ENCODE measurements around the gene CPS1. TPM values are rescaled to one million over a fixed set of nuclear protein-coding genes. Genes with fewer than 3 reads are reported as not detected.

The CPS1 gene
- total RNA-seq, 6 donors from 2014 or later: 1.4 to 5.2 (median 1.8) TPM

- ATAC-seq (ENCODE audit: low FRiP score in 2 of 2): no peak
- no peak for TF ChIP-seq EP300 (IDR thresholded peaks at IDR 0.05)
- TF ChIP-seq POLR2AphosphoS5 (IDR thresholded peaks at IDR 0.05): no peak
- no peak for TF ChIP-seq POLR2A (IDR thresholded peaks at IDR 0.05)
- TF ChIP-seq, protein P1, sequence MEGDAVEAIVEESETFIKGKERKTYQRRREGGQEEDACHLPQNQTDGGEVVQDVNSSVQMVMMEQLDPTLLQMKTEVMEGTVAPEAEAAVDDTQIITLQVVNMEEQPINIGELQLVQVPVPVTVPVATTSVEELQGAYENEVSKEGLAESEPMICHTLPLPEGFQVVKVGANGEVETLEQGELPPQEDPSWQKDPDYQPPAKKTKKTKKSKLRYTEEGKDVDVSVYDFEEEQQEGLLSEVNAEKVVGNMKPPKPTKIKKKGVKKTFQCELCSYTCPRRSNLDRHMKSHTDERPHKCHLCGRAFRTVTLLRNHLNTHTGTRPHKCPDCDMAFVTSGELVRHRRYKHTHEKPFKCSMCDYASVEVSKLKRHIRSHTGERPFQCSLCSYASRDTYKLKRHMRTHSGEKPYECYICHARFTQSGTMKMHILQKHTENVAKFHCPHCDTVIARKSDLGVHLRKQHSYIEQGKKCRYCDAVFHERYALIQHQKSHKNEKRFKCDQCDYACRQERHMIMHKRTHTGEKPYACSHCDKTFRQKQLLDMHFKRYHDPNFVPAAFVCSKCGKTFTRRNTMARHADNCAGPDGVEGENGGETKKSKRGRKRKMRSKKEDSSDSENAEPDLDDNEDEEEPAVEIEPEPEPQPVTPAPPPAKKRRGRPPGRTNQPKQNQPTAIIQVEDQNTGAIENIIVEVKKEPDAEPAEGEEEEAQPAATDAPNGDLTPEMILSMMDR (IDR thresholded peaks at IDR 0.05): no peak
- 41 to 45% methylated on average over 3 of the region's 3 CpGs for WGBS, 2 donors
Observed at GRCh38 chr2:210718503-210718902, 162.1 kb downstream of the CPS1 start.

GRCh38 chr2:210722092-210722491 is 165.7 kb downstream of the CPS1 start:
- no peak for ATAC-seq (ENCODE audit: low FRiP score in 2 of 2)
- no peaks in the 10 kb centered on the region for H3K4me1 ChIP-seq
- H3K9me3 ChIP-seq: no peaks in the 10 kb centered on the region
- 94 to 95% methylated on average over 3 of the region's 3 CpGs for WGBS, 2 donors
- no peak for DNase-seq
- no peaks in the 10 kb centered on the region for H3K36me3 ChIP-seq
- no peak overlapping the region for H3K27ac ChIP-seq
- TF ChIP-seq POLR2A (IDR thresholded peaks at IDR 0.05) (no peak), EP300 (IDR thresholded peaks at IDR 0.05) (no peak), POLR2AphosphoS5 (IDR thresholded peaks at IDR 0.05) (no peak)
- TF ChIP-seq, protein P1 (IDR thresholded peaks at IDR 0.05): no peak
- no peak overlapping the region for H3K4me3 ChIP-seq
- H3K27me3 ChIP-seq: no peaks in the 10 kb centered on the region

More at GRCh38 chr2:210718503-210718902, 162.1 kb downstream of the CPS1 start:
- Histone ChIP-seq H3K27ac (no peak overlapping the region), H3K27me3 (no peaks in the 10 kb centered on the region), H3K4me1 (no peaks in the 10 kb centered on the region), H3K4me3 (no peak overlapping the region), H3K36me3 (no peaks in the 10 kb centered on the region), H3K9me3 (no peaks in the 10 kb centered on the region)
- DNase-seq: no peak

DNA sequence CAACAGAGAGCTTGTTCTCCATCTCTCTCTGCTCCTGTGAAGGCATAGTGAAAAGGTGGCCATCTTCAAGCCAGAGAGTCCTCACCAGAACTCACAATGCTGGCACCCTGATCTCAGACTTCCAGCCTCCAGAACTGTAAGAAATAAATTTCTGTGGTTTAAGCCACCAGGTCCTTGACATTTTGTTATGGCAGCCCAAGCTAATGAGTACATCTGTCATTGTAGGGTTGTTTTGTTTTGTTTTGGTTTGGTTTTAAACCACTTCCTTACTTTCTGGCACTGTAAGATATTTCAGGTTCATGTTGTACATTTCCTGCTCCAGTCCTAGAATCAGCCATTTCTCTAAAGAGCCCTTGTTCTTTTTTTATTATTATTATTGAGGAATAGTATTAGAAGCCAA is 171.2 kb downstream of the CPS1 start:
- no peaks in the 10 kb centered on the region for H3K4me1 ChIP-seq
- no peak overlapping the region for H3K27ac ChIP-seq
- H3K27me3 ChIP-seq: no peaks in the 10 kb centered on the region
- H3K9me3 ChIP-seq: no peaks in the 10 kb centered on the region
- H3K4me3 ChIP-seq: no peak overlapping the region
- DNase-seq: no peak
- TF ChIP-seq POLR2A (IDR thresholded peaks at IDR 0.05) (no peak), EP300 (IDR thresholded peaks at IDR 0.05) (no peak), POLR2AphosphoS5 (IDR thresholded peaks at IDR 0.05) (no peak)
- TF ChIP-seq, protein P1 (IDR thresholded peaks at IDR 0.05): no peak
- no peak for ATAC-seq (ENCODE audit: low FRiP score in 2 of 2)
- no peaks in the 10 kb centered on the region for H3K36me3 ChIP-seq

Other genes starting within 250 kb of the CPS1 start
- gene MYL1, start 241.4 kb upstream of the CPS1 start, total RNA-seq: not detected
- gene LANCL1, start 79.8 kb upstream of the CPS1 start, total RNA-seq: 10 to 100 TPM in 5 of 6 donors, 1 to 10 TPM in 1; 9.0 to 33.0 (median 23.5) TPM

All from upper lobe of left lung (tissue), 6 donors.